ENCODE results near the gene SPEG. TPM values are rescaled to one million over a fixed set of nuclear protein-coding genes. Genes with fewer than 3 reads are reported as not detected.

SPEG gene
- total RNA-seq, 1 donor from 2014 or later: 0.09 TPM

- intact Hi-C loops (cut with micrococcal nuclease): loop anchor here (1.0 to 10.0 kb wide), 4 partner anchors 11 to 1710 kb away; partner anchors contain the start of genes CNPPD1 and RETREG2
- Mint-ChIP-seq H3K9me3 (no peaks in the 10 kb centered on the region), H3K36me3 (ENCODE audit: low read depth) (peaks cover 4% of the 10 kb centered on the region), H3K4me3 (no peak overlapping the region), H3K27ac (no peak overlapping the region), H3K27me3 (peaks cover 48% of the 10 kb centered on the region), H3K4me1 (peaks cover 31% of the 10 kb centered on the region)
- ATAC-seq (ENCODE audit: low read depth) (no peak), DNase-seq (no peak)
- ChIA-PET POLR2A (interaction anchor here (1.2 kb wide), 1 partner anchor 35 kb away, joined by 3 read pairs; no protein-coding TSS in a partner anchor), CTCF (interaction anchor here (0.7 to 5.7 kb wide), 6 partner anchors 13 to 148 kb away, joined by 3 to 63 read pairs (median 4); partner anchors contain the start of gene STK11IP)
- TF ChIP-seq CTCF (IDR thresholded peaks at IDR 0.05): no peak
Observed at GRCh38 chr2:219494952-219495530, 60.4 kb downstream of the SPEG start.

GRCh38 chr2:219495531-219496122, 61.0 kb downstream of the SPEG start:
- DNase-seq (no peak), ATAC-seq (ENCODE audit: low read depth) (no peak)
- ChIA-PET CTCF (interaction anchor here (0.6 to 5.7 kb wide), 6 partner anchors 13 to 147 kb away, joined by 3 to 63 read pairs (median 4); partner anchors contain the start of gene STK11IP), POLR2A (interaction anchor here (1.2 kb wide), 1 partner anchor 34 kb away, joined by 3 read pairs; no protein-coding TSS in a partner anchor)
- no peak overlapping the region for H3K4me3 Mint-ChIP-seq
- peaks cover 34% of the 10 kb centered on the region for H3K4me1 Mint-ChIP-seq
- H3K27me3 Mint-ChIP-seq: peaks cover 44% of the 10 kb centered on the region
- no peak for TF ChIP-seq CTCF (IDR thresholded peaks at IDR 0.05)
- H3K36me3 Mint-ChIP-seq (ENCODE audit: low read depth): peaks cover 4% of the 10 kb centered on the region
- H3K9me3 Mint-ChIP-seq: no peaks in the 10 kb centered on the region
- intact Hi-C loops (cut with micrococcal nuclease): loop anchor here (1.0 to 10.0 kb wide), 4 partner anchors 11 to 1709 kb away; partner anchors contain the start of genes CNPPD1 and RETREG2
- no peak overlapping the region for H3K27ac Mint-ChIP-seq

GRCh38 chr2:219496247-219496824, 61.7 kb downstream of the SPEG start:
- Mint-ChIP-seq H3K4me1 (peaks cover 34% of the 10 kb centered on the region), H3K4me3 (peak overlapping the region; percentile 38), H3K36me3 (ENCODE audit: low read depth) (peaks cover 4% of the 10 kb centered on the region), H3K9me3 (no peaks in the 10 kb centered on the region), H3K27me3 (peaks cover 40% of the 10 kb centered on the region), H3K27ac (no peak overlapping the region)
- TF ChIP-seq CTCF (IDR thresholded peaks at IDR 0.05): no peak
- intact Hi-C loops (cut with micrococcal nuclease): loop anchor here (5.0 to 10.0 kb wide), 2 partner anchors 319 to 1708 kb away; partner anchors contain the start of genes CNPPD1 and RETREG2
- ChIA-PET POLR2A (interaction anchor here (1.2 kb wide), 1 partner anchor 34 kb away, joined by 3 read pairs; no protein-coding TSS in a partner anchor), CTCF (interaction anchor here (0.7 to 5.7 kb wide), 6 partner anchors 31 to 147 kb away, joined by 3 to 63 read pairs (median 5); partner anchors contain the start of gene STK11IP)
- DNase-seq (no peak), ATAC-seq (ENCODE audit: low read depth) (no peak)

DNA sequence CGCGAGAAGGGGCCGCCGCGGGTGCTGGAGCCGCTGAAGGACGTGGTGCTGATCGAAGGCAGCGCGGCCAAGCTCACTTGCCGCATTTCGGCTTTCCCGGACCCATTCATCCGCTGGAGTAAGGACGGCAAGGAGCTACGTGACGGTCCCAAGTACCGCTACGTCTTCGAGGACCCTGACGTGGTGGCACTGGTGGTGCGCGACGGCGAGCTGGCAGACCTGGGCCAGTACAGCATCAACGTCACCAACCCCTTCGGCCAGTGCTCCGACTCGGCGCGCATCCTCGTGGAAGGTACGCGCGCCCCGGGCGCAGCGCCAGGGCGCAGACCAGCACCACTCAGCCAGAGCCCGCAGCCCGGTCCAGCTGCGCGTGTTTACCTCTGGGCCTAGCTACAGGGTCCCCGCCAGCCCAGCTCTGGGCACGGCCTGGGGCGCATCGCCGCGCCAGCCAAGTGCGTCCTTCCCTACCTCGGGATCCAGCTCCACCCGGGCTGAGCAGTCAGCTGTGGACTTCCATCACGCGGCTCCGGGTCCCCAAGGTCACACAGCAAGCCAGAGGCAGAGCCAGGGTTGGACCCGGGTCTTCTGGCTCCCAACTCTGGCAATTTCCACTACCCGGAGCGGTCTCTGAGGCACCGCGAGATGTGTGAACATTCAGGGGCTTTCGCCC, 62.3 kb downstream of the SPEG start:
- peaks cover 8% of the 10 kb centered on the region for H3K36me3 Mint-ChIP-seq (ENCODE audit: low read depth)
- ATAC-seq (ENCODE audit: low read depth) (no peak), DNase-seq (no peak)
- ChIA-PET POLR2A (interaction anchor here (0.5 kb wide), 1 partner anchor 101 kb away, joined by 4 read pairs; no protein-coding TSS in a partner anchor), CTCF (interaction anchor here (0.7 to 5.7 kb wide), 4 partner anchors 13 to 92 kb away, joined by 3 to 63 read pairs (median 6); no protein-coding TSS in a partner anchor)
- TF ChIP-seq CTCF (IDR thresholded peaks at IDR 0.05): no peak
- peaks cover 37% of the 10 kb centered on the region for H3K27me3 Mint-ChIP-seq
- no peaks in the 10 kb centered on the region for H3K9me3 Mint-ChIP-seq
- H3K4me3 Mint-ChIP-seq: peak overlapping the region; percentile 98
- H3K27ac Mint-ChIP-seq: no peak overlapping the region
- intact Hi-C loops (cut with micrococcal nuclease): loop anchor here (5.0 to 10.0 kb wide), 2 partner anchors 320 to 1708 kb away; partner anchors contain the start of genes CNPPD1 and RETREG2
- H3K4me1 Mint-ChIP-seq: peaks cover 34% of the 10 kb centered on the region
